Mononuclear cell (primary cell): ENCODE measurements around the gene FABP7. TPM values are rescaled to one million over a fixed set of nuclear protein-coding genes. Genes with fewer than 3 reads are reported as not detected.
A peak's percentile ranks its signal among the peaks of the same experiment; 100 is the strongest.

Source experiments
- H3K27me3 ChIP-seq: 2 replicates; pipeline ENCODE4 v1.6.0; 2011; ENCODE audit warnings: low read length, control low read depth; ENCODE audit not compliant: insufficient read depth
- H3K4me1 ChIP-seq: 2 replicates; pipeline ENCODE4 v1.5.1; 2011; ENCODE audit warnings: mild to moderate bottlenecking, low read length, control low read depth; ENCODE audit not compliant: insufficient read depth
- H3K4me3 ChIP-seq: 2 replicates; pipeline ENCODE4 v1.5.1; 2011; ENCODE audit warnings: mild to moderate bottlenecking, low read length, moderate library complexity
- H3K9me3 ChIP-seq: 2 replicates; pipeline ENCODE4 v1.5.1; 2011; ENCODE audit warnings: low read depth, mild to moderate bottlenecking, control low read depth, low read length
- total RNA-seq: library from RNA; depleted of rRNA; stranded (reverse); fragments of >200 nt; gene quantifications from one replicate; pipeline ENCODE4 v1.2.3, GENCODE V29; 2012

FABP7 gene
- total RNA-seq, 1 donor: not detected

DNA sequence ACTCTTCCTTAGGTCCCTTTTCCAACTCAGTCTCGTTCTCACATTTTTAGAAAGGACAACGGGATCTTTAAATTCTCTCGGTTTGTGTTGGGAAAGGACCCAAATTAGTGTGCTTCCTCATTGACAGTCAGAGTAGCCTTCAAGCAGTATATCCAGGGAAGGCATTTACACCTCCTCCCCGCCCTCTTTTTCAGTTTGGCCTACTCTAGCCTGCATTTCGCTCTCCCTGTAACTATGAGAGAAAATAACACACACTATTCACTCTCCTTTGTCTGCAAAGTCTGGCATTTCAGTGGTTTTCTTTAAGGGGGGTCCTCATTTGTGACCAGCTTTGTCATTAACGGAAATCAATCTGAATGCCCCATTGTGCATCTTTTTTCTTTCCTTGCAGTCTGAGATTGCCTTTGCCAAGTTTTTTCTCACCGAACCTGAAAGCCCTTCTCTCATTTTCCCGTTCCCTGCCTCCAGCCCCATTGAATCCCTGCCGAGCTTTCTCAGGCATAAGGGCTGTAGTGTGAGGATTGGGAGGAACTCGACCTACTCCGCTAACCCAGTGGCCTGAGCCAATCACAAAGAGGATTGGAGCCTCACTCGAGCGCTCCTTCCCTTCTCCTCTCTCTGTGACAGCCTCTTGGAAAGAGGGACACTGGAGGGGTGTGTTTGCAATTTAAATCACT is 393 bp upstream of the FABP7 start:
- H3K27me3 ChIP-seq: peaks cover 27% of the 10 kb centered on the region
- H3K4me1 ChIP-seq: no peaks in the 10 kb centered on the region
- H3K9me3 ChIP-seq: no peaks in the 10 kb centered on the region
- no peak overlapping the region for H3K4me3 ChIP-seq

DNA sequence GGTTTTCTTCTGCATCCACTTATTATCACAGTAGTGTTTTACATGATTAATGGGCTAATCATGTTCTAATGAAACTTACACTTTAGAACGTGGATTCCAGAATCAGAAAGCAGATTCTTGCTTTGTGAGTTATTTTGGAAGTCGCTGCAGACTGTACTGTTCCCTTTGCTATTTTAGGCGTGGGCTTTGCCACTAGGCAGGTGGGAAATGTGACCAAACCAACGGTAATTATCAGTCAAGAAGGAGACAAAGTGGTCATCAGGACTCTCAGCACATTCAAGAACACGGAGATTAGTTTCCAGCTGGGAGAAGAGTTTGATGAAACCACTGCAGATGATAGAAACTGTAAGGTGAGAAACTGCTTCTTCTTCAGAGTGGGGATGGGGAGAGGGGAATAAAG is 598 bp downstream of the FABP7 start:
- H3K27me3 ChIP-seq: peaks cover 31% of the 10 kb centered on the region
- H3K4me3 ChIP-seq: no peak overlapping the region
- no peaks in the 10 kb centered on the region for H3K9me3 ChIP-seq
- H3K4me1 ChIP-seq: no peaks in the 10 kb centered on the region

DNA sequence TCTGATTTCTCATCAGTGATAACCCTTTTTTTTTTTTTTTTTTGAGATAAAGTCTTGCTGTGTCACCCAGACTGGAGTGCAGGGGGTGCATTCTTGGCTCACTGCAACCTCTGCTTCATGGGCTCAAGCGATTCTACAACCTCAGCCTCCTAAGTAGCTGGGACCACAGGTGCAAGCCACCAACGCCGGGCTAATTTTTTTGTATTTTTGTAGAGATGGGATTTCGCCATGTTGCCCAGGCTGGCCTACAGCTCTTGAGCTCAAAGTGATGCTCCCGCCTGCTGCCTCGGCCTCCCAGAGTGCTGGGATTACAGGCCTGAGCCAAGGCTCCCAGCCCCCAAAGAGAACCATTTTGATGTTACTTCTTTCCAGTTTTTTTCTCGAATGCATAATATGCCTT is 2.2 kb downstream of the FABP7 start:
- Histone ChIP-seq H3K27me3 (peaks cover 47% of the 10 kb centered on the region), H3K9me3 (no peaks in the 10 kb centered on the region), H3K4me3 (no peak overlapping the region), H3K4me1 (no peaks in the 10 kb centered on the region)

DNA sequence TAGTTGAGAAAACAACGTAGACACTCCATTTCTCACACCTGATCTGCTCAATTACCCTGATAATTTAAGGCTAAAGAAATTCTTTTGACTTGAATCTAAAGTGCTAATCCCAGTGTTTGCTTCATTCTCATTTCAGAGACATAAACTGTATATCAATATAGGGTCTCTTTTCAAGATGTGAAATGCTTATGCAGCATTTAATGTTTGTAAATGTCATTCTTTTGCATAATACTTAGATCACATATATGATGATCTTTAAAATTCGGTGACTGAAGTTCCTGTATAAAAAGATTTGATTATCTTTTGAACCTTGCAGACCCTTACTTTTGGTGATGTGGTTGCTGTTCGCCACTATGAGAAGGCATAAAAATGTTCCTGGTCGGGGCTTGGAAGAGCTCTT is 3.9 kb downstream of the FABP7 start:
- peaks cover 64% of the 10 kb centered on the region for H3K27me3 ChIP-seq
- H3K4me3 ChIP-seq: no peak overlapping the region
- H3K4me1 ChIP-seq: peaks cover 4% of the 10 kb centered on the region
- no peaks in the 10 kb centered on the region for H3K9me3 ChIP-seq

DNA sequence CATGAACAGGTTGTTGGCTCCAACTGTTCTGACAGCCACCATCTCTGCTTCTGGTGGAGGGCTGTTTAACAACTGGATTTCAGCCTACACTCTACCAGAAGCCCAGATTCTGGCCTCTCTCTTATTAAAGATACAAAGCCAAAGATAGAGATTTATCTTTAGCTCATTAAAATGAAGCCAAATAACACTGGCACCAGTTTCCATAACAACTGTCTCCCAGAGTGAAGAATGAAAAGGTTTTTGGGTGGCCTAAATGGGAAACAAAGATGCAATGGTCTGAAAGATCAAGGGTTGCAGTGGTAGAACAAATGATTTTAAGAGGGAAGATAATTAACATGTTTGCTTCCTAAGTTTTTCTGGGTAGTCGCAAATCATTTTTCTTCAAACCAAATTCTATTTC is 6.4 kb downstream of the FABP7 start:
- Histone ChIP-seq H3K4me1 (peaks cover 26% of the 10 kb centered on the region), H3K27me3 (peaks cover 72% of the 10 kb centered on the region), H3K9me3 (no peaks in the 10 kb centered on the region), H3K4me3 (no peak overlapping the region)

DNA sequence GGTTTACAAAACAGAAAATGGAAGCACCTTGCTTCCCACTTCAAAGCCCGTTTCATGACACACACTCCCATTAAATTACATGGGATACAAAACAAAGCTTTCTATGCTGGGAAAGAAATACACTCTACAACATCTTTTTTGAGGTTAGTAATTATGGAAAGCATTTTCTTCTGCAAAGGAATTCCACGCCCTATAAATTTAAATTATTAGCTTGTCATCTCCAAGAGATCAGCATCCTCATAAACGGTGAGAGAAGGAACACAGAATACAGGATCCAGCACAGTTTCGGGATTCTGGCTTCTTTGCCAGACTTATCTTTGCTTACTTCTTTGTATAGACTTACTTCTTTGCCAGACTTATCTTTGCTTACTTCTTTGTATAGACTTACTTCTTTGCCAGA is 8.2 kb downstream of the FABP7 start:
- H3K4me1 ChIP-seq: peaks cover 31% of the 10 kb centered on the region
- no peak overlapping the region for H3K4me3 ChIP-seq
- H3K27me3 ChIP-seq: peaks cover 70% of the 10 kb centered on the region
- no peaks in the 10 kb centered on the region for H3K9me3 ChIP-seq

DNA sequence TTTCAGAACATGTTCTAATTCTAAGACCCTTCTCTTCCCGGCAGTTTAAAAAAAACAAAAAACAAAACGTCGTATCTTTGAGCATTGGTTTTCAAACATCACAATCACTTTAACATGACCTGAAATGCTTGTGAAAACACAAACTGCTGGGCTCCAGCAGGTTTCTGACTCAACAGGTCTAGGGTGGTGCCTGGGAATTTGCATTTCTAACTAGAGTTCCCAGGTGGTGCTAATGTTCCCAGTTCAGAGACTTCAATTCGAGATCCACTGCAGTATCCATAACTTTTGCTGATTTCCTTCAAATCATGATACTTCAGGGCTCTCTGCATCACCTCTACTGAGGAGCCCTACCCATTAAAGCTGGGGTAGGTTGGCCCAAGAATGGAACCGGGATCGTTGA is 8.7 kb downstream of the FABP7 start:
- no peaks in the 10 kb centered on the region for H3K9me3 ChIP-seq
- H3K27me3 ChIP-seq: peaks cover 65% of the 10 kb centered on the region
- H3K4me1 ChIP-seq: peaks cover 31% of the 10 kb centered on the region
- no peak overlapping the region for H3K4me3 ChIP-seq

DNA sequence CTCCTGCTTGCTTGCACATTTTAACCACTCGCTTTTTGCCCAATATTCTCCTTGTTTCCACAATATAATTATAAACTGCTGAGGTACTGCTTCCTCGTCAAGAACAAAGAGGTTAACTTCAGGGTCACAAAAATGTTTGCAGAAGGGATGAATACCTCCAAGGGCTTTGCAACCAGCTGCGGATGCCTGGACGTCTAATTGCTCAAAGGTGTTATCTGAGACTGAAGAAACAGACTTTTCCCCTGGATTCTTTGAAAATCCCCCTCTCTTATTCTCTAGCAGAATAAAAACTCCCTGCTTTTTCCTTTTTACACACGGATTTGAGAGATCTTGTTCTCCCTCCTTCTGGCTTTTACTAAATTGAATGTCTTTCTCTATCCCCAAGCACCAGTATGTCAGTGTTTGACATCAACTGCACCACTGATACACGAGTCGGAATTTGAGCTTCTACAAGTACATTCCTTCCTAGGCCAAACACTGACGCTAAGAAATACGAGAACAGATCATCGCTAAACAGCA is 9.2 kb downstream of the FABP7 start:
- H3K9me3 ChIP-seq: no peaks in the 10 kb centered on the region
- H3K27me3 ChIP-seq: peaks cover 60% of the 10 kb centered on the region
- peak overlapping the region; percentile 54 for H3K4me3 ChIP-seq
- H3K4me1 ChIP-seq: peaks cover 31% of the 10 kb centered on the region

DNA sequence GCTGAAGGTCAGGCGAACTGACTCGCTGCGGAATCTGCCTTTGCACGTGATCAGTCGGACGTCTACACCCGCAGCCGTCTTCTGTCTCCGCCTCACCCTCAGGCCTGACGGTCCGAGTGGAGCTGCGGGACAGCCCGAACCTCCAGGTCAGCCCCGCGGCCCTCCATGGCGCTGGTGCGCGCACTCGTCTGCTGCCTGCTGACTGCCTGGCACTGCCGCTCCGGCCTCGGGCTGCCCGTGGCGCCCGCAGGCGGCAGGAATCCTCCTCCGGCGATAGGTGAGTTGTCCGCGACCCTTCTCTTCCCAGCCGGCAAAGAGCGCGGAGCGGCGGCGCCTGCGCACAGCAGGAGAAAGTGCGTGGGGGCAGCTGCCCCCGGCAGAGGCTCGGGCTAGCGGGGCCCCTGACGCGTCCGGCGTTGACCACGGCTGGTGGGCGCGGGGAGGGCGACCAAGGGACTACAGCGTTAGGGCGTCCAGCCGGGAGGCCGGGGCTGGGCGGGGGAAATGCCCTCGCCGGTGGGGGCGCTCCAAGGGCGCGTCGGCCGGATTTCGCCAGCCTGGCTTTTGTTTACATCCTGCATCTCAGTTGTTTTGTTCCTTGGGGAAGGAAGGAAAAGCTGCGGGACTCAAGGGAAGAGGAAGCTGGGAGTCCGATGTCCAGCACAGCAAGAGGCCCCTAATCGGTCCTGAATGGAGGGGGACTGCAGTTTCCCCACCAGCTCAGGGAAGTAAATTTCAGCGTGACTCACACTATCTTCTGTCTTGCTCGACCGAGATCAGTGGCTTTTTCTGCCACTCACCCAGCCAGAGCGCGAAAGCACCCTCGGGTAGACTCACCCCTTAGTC is 9.9 kb downstream of the FABP7 start, which contains the start of gene SMPDL3A:
Gene SMPDL3A (plus strand): TSS at position 77 of the 846 bp plus-strand sequence. CDS start 89 bp downstream, at position 166.
- H3K9me3 ChIP-seq: no peaks in the 10 kb centered on the region
- H3K4me1 ChIP-seq: peaks cover 31% of the 10 kb centered on the region
- H3K4me3 ChIP-seq: peak within 1 kb of the TSS; percentile 54
- peaks cover 59% of the 10 kb centered on the region for H3K27me3 ChIP-seq

DNA sequence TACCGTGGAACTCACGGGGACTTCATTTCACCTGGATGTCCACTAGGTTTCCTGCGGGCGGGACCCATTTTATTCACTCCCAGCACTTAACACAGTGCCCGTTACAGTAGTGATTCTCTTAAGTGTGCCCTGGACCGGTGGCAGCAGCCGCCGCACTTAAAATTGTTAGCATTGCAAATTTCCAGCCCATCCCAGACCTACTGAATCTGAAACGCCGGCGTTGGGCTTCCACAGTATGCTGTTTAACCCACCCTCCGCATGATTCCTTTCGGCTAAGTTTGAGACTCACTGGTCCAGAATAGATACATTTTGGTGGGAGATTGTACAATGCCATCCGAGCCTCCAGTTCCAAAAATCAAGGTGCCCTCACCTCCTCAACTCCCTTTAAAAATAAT is 10.5 kb downstream of the FABP7 start:
- peaks cover 56% of the 10 kb centered on the region for H3K27me3 ChIP-seq
- H3K9me3 ChIP-seq: no peaks in the 10 kb centered on the region
- H3K4me1 ChIP-seq: peaks cover 31% of the 10 kb centered on the region
- peak overlapping the region; percentile 54 for H3K4me3 ChIP-seq

DNA sequence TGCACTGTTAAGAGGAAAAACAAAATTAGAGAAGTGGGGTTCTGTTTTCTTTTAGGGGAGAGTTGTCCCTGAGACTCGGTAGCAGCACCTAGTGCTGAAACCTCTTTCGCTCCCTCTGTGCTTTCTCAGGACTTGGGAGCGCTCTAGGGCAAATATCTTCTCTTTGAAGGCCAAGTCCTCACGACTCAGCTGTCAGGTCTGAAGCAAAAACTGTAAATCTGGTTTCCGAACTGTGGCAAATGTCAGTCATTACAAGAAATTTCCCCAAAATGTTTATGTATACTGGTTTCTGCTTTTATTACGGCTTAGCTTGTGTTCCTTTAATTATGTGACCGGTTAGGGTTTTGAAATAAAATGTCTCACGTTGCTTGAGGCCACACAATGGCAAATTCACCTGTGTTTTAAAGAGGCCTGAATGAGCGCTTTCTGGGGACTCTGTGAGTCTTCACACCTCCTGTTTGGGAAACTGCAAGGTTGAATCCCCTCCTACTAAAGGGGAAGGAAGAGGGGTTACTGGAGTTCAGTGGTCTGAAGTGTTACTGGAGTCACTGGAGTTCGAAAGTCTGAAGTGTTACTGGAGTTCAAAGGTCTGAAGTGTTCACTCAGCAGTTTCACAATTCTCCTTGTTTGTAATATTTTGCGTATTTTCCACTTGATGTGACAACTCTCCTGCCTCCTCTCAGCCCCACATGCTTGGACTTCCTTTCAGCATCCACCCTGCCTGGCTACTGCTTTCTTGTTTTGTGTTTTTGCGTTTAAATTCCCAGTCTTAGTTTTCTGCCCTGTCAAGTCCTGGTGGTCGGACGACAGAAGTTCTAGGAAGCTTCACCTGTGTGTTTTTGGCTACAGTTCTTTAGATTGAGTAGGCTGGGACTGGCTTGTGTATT is 11.2 kb downstream of the FABP7 start:
- Histone ChIP-seq H3K27me3 (peaks cover 50% of the 10 kb centered on the region), H3K9me3 (no peaks in the 10 kb centered on the region), H3K4me1 (peaks cover 31% of the 10 kb centered on the region), H3K4me3 (peak overlapping the region; percentile 54)

DNA sequence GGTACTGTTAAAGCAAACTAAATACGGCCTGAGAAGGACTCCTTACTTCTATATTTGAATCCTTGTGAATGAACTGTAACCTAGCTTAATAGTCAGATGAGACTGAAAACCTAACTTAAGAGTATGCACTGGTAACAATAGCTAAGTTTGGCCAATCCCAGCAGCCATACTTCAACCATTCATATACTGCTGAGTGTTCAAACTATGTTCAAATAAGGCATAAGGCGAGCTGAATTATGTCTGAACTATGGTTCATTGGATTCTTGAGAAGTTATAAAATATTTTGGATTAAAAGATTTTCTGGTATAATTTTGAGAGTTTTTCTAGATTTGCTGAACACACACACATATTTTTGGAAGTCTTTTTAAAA is 11.8 kb downstream of the FABP7 start:
- Histone ChIP-seq H3K27me3 (peaks cover 44% of the 10 kb centered on the region), H3K4me3 (no peak overlapping the region), H3K9me3 (no peaks in the 10 kb centered on the region), H3K4me1 (peaks cover 31% of the 10 kb centered on the region)

DNA sequence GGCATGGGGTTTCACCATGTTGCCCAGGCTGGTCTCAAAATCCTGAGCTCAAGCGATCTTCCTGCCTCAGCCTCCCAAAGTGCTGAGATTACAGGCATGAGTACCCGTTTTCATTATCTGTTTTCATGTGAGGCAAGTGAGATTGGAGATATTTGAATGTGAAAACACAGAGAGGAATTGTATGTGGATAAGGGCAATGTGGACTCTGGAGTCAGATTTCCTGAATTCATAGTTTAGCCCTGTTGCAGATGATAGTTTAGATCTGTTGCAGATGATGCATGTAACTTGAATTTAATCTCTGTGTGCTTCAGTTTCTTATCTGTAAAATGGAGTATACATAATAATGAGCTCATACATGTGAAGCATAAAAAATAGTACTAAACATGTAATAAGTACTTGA is 13.2 kb downstream of the FABP7 start:
- Histone ChIP-seq H3K27me3 (peaks cover 29% of the 10 kb centered on the region), H3K9me3 (no peaks in the 10 kb centered on the region), H3K4me3 (no peak overlapping the region), H3K4me1 (peaks cover 31% of the 10 kb centered on the region)

DNA sequence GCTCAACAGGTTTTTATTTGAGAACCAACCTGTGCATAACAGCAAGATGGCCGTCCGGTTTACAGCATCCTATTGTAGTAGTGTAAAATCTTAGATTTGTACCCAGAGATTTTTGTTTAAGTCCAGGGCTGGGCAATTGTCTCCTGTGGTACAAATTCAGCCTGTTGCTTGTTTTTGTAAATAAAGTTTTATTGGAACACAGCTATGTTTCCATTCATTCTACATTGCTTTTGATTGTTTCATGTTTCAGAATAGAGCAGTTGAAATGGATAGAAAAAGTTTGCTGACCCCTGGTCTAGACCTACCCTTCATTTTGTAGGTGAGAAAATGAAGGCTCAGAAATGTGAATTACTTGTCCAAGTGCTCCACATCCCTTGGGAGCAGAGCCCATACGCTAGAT is 18.0 kb downstream of the FABP7 start:
- H3K27me3 ChIP-seq: no peaks in the 10 kb centered on the region
- H3K9me3 ChIP-seq: no peaks in the 10 kb centered on the region
- H3K4me1 ChIP-seq: no peaks in the 10 kb centered on the region
- no peak overlapping the region for H3K4me3 ChIP-seq
